Natural killer cell (primary cell): Measurements from ENCODE around the gene EPS15. TPM values are rescaled to one million over a fixed set of nuclear protein-coding genes. Genes with fewer than 3 reads are reported as not detected.
A peak's percentile ranks its signal among the peaks of the same experiment; 100 is the strongest.

Experiments
- ATAC-seq, 3 donors: fragments of 150-1000 bp in 2 of 3; fragments of 200-7000 bp in 1 of 3; cut with Tn5 transposase; 1 replicate in 1 of 3; 2 replicates in 2 of 3; pipeline ENCODE4 v1.10.0; 2021; ENCODE audit warnings: mild to moderate bottlenecking in 2 of 3, moderate library complexity in 2 of 3
- DNase-seq, 2 donors: peaks; one replicate each; pipeline versions ENCODE4 v3.0.0 to v3.0.0-alpha.2; 2013 to 2021; ENCODE audit warnings: mixed read lengths in 1 of 2
- H3K27ac ChIP-seq: one replicate; pipeline ENCODE4 v1.5.1; 2013; ENCODE audit warnings: mild to moderate bottlenecking, low read length
- H3K27me3 ChIP-seq: one replicate; pipeline ENCODE4 v1.6.1; 2013; ENCODE audit warnings: low read length; ENCODE audit not compliant: control insufficient read depth, insufficient read depth
- H3K36me3 ChIP-seq: one replicate; pipeline ENCODE4 v1.6.1; 2013; ENCODE audit warnings: low read length; ENCODE audit not compliant: control insufficient read depth, insufficient read depth
- H3K4me1 ChIP-seq: one replicate; pipeline ENCODE4 v1.6.1; 2013; ENCODE audit warnings: low read length; ENCODE audit not compliant: control insufficient read depth, insufficient read depth
- H3K4me3 ChIP-seq: one replicate; pipeline ENCODE4 v1.5.1; 2013; ENCODE audit warnings: low read length
- H3K9me3 ChIP-seq: one replicate; pipeline ENCODE4 v1.6.1; 2013; ENCODE audit warnings: low read length; ENCODE audit not compliant: control insufficient read depth, insufficient read depth
- H3K27ac Mint-ChIP-seq, 2 donors: one replicate each; pipeline ENCODE4 v1.8.0; 2022; ENCODE audit warnings: mild to moderate bottlenecking in 2 of 2, mixed read lengths in 2 of 2, moderate library complexity in 1 of 2
- H3K27me3 Mint-ChIP-seq, 2 donors: one replicate each; pipeline ENCODE4 v1.8.0; 2022; ENCODE audit warnings: low read depth in 2 of 2, mixed read lengths in 2 of 2
- H3K36me3 Mint-ChIP-seq: one replicate; pipeline ENCODE4 v1.8.0; 2022; ENCODE audit warnings: mixed read lengths
- H3K4me1 Mint-ChIP-seq, 2 donors: one replicate each; pipeline ENCODE4 v1.8.0; 2022; ENCODE audit warnings: mixed read lengths in 2 of 2
- H3K4me3 Mint-ChIP-seq: one replicate; pipeline ENCODE4 v1.8.0; 2022; ENCODE audit warnings: mild to moderate bottlenecking, moderate library complexity, mixed read lengths
- H3K9me3 Mint-ChIP-seq, 2 donors: one replicate each; pipeline ENCODE4 v1.8.0; 2022; ENCODE audit warnings: mixed read lengths in 2 of 2
- CTCF ChIP-seq: fragments of 200-600 bp; IDR thresholded peaks from one replicate; pipeline ENCODE4 v1.8.0; 2022; ENCODE audit warnings: antibody characterized with exemption
- WGBS: methylation state at CpG from one replicate; pipeline ENCODE4 v1.1.7; 2013; ENCODE audit warnings: missing lambda C conversion rate; ENCODE audit not compliant: insufficient coverage; 5-methylcytosine and 5-hydroxymethylcytosine counted together
- intact Hi-C: fragments of 100-400 bp; cut with micrococcal nuclease; formaldehyde crosslinking; loops from one replicate; pipeline ENCODE4 v1.14.2; 2022
- total RNA-seq, 4 donors: library from RNA; stranded (reverse); fragments of 120-200 nt in 1 of 4; gene quantifications; one replicate each; pipeline versions ENCODE4 v1.2.3 to v1.2.4, GENCODE V29; 2013 to 2022

EPS15 gene
- total RNA-seq, 3 donors from 2014 or later (not counting 1 experiment from before 2014, with no cell fraction given): 92.7 to 127 (median 93.5) TPM

- no peaks in the 10 kb centered on the region for H3K27me3 ChIP-seq
- Mint-ChIP-seq H3K4me3 (peak overlapping the region; percentile 87), H3K36me3 (no peaks in the 10 kb centered on the region), H3K9me3 (no peaks in the 10 kb centered on the region), H3K27me3 (no peaks in the 10 kb centered on the region), H3K27ac (peak overlapping the region; percentile 92 to 93), H3K4me1 (peaks cover 73 to 79% of the 10 kb centered on the region in 2 donors)
- H3K36me3 ChIP-seq: no peaks in the 10 kb centered on the region
- intact Hi-C loops: loop anchor here (5.0 to 10.0 kb wide), 2 partner anchors 72 to 550 kb away; partner anchors contain the start of gene FAF1
- ATAC-seq (no peak), DNase-seq (peak in 1 of 2 donors; percentile 22)
- no peaks in the 10 kb centered on the region for H3K9me3 ChIP-seq
- H3K4me3 ChIP-seq: peak overlapping the region; percentile 39
- H3K27ac ChIP-seq: peak overlapping the region; percentile 85
- WGBS: no CpG with 5 or more reads among the region's 2 CpGs
- peaks cover 24% of the 10 kb centered on the region for H3K4me1 ChIP-seq
- TF ChIP-seq CTCF: no peak
These were observed 4.3 kb downstream of the EPS15 start for GRCh38 chr1:51514733-51515132.

DNA sequence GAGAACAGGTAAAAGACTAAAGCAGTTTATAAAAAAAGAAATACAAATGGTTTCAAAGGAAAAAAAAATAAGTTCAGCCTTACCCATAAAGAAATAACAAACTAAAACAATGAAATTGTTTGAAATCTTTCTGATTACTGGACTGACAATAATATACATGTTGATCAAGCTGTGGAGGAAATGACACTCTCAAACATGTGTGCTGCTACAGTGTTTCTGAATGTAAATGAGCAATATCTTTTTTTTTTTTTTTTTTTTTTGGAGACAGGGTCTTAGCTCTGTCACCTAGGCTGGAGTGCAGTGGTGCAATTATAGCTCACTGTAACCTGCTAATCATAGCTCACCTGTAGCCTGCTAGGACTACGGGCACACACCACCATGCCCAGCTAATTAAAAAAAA, 6.5 kb downstream of the EPS15 start:
- DNase-seq (peak in 1 of 2 donors; percentile 15), ATAC-seq (peak in 2 of 3 donors; percentile 28 to 38)
- H3K36me3 Mint-ChIP-seq: no peaks in the 10 kb centered on the region
- Histone ChIP-seq H3K27me3 (no peaks in the 10 kb centered on the region), H3K9me3 (no peaks in the 10 kb centered on the region), H3K4me1 (peaks cover 13% of the 10 kb centered on the region), H3K27ac (no peak overlapping the region), H3K36me3 (no peaks in the 10 kb centered on the region), H3K4me3 (no peak overlapping the region)
- no peaks in the 10 kb centered on the region for H3K27me3 Mint-ChIP-seq
- peaks cover 64 to 72% of the 10 kb centered on the region in 2 donors for H3K4me1 Mint-ChIP-seq
- intact Hi-C loops: loop anchor here (10.0 kb wide), 1 partner anchor 548 kb away; the partner anchor contains the start of gene FAF1
- WGBS: 80% methylated on average over 1 of the region's 1 CpG
- no peaks in the 10 kb centered on the region for H3K9me3 Mint-ChIP-seq
- H3K4me3 Mint-ChIP-seq: no peak overlapping the region
- TF ChIP-seq CTCF: no peak
- H3K27ac Mint-ChIP-seq: peak overlapping the region; percentile 26 to 55

GRCh38 chr1:51512120-51512519, 6.9 kb downstream of the EPS15 start:
- Mint-ChIP-seq H3K27me3 (no peaks in the 10 kb centered on the region), H3K36me3 (no peaks in the 10 kb centered on the region), H3K9me3 (no peaks in the 10 kb centered on the region), H3K4me1 (peaks cover 62 to 72% of the 10 kb centered on the region in 2 donors), H3K4me3 (peak overlapping the region; percentile 63), H3K27ac (peak overlapping the region; percentile 26 to 55)
- TF ChIP-seq CTCF: no peak
- DNase-seq: no peak
- H3K27me3 ChIP-seq: no peaks in the 10 kb centered on the region
- no peak for ATAC-seq
- H3K27ac ChIP-seq: no peak overlapping the region
- H3K4me3 ChIP-seq: no peak overlapping the region
- intact Hi-C loops: loop anchor here (10.0 kb wide), 1 partner anchor 547 kb away; the partner anchor contains the start of gene FAF1
- peaks cover 14% of the 10 kb centered on the region for H3K4me1 ChIP-seq
- no peaks in the 10 kb centered on the region for H3K36me3 ChIP-seq
- H3K9me3 ChIP-seq: no peaks in the 10 kb centered on the region

- no peaks in the 10 kb centered on the region for H3K9me3 ChIP-seq
- H3K27me3 Mint-ChIP-seq: no peaks in the 10 kb centered on the region
These were observed 9.3 kb downstream of the EPS15 start for GRCh38 chr1:51509773-51510172.

More at GRCh38 chr1:51509773-51510172, 9.3 kb downstream of the EPS15 start:
- Mint-ChIP-seq H3K27ac (no peak overlapping the region), H3K4me1 (peaks cover 59 to 63% of the 10 kb centered on the region in 2 donors), H3K4me3 (no peak overlapping the region), H3K9me3 (no peaks in the 10 kb centered on the region), H3K36me3 (no peaks in the 10 kb centered on the region)
- no peak overlapping the region for H3K4me3 ChIP-seq
- no peaks in the 10 kb centered on the region for H3K27me3 ChIP-seq
- ATAC-seq (no peak), DNase-seq (no peak)
- peaks cover 8% of the 10 kb centered on the region for H3K4me1 ChIP-seq
- 71% methylated on average over 1 of the region's 2 CpGs for WGBS
- no peak overlapping the region for H3K27ac ChIP-seq
- no peaks in the 10 kb centered on the region for H3K36me3 ChIP-seq
- intact Hi-C loops: loop anchor here (10.0 kb wide), 1 partner anchor 545 kb away; the partner anchor contains the start of gene FAF1
- no peak for TF ChIP-seq CTCF
